Choroid plexus epithelial cell (primary cell): Measurements from ENCODE around the gene DDX39A.

Source experiments
- DNase-seq: peaks from one replicate; pipeline ENCODE4 v3.0.0-alpha.2; 2010; ENCODE audit warnings: low read depth
- H3K4me3 ChIP-seq: 2 replicates; pipeline ENCODE4 v1.5.1; 2011; ENCODE audit warnings: low read depth, mild to moderate bottlenecking, control low read depth, low read length, moderate library complexity
- TF ChIP-seq, protein P1 (sequence below): conservative IDR thresholded peaks from 2 replicates; pipeline ENCODE4 v1.5.1; 2011; ENCODE audit warnings: low read depth, mild to moderate bottlenecking, control low read depth, inconsistent platforms, low read length, moderate library complexity

DDX39A gene

GRCh38 chr19:14371301-14371821 is 47.8 kb downstream of the DDX39A start:
- H3K4me3 ChIP-seq = no peak overlapping the region
- TF ChIP-seq, protein P1, sequence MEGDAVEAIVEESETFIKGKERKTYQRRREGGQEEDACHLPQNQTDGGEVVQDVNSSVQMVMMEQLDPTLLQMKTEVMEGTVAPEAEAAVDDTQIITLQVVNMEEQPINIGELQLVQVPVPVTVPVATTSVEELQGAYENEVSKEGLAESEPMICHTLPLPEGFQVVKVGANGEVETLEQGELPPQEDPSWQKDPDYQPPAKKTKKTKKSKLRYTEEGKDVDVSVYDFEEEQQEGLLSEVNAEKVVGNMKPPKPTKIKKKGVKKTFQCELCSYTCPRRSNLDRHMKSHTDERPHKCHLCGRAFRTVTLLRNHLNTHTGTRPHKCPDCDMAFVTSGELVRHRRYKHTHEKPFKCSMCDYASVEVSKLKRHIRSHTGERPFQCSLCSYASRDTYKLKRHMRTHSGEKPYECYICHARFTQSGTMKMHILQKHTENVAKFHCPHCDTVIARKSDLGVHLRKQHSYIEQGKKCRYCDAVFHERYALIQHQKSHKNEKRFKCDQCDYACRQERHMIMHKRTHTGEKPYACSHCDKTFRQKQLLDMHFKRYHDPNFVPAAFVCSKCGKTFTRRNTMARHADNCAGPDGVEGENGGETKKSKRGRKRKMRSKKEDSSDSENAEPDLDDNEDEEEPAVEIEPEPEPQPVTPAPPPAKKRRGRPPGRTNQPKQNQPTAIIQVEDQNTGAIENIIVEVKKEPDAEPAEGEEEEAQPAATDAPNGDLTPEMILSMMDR = no peak
- DNase-seq = no peak

DNA sequence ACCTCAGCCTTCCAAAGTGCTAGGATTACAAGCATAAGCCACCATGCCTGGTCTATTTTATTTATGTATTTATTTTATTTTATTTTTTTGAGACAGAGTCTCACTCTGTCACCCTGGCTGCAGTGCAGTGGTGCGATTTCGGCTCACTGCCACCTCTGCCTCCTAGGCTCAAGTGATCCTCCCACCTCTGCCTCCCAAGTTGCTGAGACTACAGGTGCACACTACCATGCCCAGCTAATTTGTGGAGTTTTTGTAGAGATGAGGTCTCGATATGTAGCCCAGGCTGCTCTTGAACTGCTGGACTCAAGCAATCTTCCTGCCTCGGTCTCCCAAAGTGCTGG is 48.2 kb downstream of the DDX39A start:
- no peak overlapping the region for H3K4me3 ChIP-seq
- DNase-seq = no peak
- TF ChIP-seq, protein P1 = no peak

DNA sequence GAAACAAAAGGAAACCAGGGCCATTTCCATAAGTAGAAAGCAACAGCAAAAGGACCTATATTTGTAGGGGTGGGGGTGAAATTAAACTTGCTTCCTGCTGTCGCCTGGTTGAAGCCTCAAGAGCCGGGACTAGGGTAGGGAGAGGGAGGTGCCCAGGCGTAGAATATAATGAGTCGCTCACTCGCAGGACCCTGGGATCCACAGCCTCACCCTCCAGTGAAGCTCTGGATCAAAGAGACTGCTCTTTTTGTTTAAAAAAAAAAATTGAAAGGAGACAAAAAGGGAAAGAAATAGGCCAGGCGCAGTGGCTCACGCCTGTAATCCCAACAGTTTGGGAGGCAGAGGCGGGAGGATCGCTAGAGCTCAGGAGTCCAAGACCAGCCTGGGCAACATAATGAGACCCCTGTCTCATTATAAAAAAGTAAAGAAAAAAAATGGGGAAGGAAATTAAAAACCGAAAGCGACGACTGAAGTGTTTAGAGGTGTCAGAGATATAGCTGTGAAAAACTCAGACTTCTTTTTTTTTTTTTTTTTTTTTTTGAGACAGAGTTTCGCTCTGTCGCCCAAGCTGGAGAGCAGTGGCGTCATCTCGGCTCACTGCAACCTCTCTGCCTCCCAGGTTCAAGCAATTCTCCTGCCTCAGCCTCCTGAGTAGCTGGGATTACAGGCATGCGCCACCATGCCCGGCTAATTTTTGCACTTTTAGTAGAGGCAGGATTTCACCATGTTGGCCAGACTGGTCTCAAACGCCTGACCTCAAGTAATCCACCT is 48.8 kb downstream of the DDX39A start:
- no peak for DNase-seq
- no peak overlapping the region for H3K4me3 ChIP-seq
- TF ChIP-seq, protein P1 = no peak

- no peak for DNase-seq
- H3K4me3 ChIP-seq = no peak overlapping the region
- TF ChIP-seq, protein P1 = no peak
These were observed 49.6 kb downstream of the DDX39A start for GRCh38 chr19:14369399-14370168.

- H3K4me3 ChIP-seq = no peak overlapping the region
- no peak for DNase-seq
- TF ChIP-seq, protein P1 = no peak
These were observed 51.1 kb downstream of the DDX39A start for GRCh38 chr19:14368011-14368513.

GRCh38 chr19:14367016-14367415 is 52.1 kb downstream of the DDX39A start:
- no peak overlapping the region for H3K4me3 ChIP-seq

More at GRCh38 chr19:14367016-14367415, 52.1 kb downstream of the DDX39A start:
- TF ChIP-seq, protein P1 = no peak
- DNase-seq = no peak
